ENCODE results near the gene HSPA5. TPM values are rescaled to one million over a fixed set of nuclear protein-coding genes. Genes with fewer than 3 reads are reported as not detected.
A peak's percentile ranks its signal among the peaks of the same experiment; 100 is the strongest.

The HSPA5 gene
- total and polyA plus RNA-seq, 4 donors = 122 to 431 (median 263) TPM

DNA sequence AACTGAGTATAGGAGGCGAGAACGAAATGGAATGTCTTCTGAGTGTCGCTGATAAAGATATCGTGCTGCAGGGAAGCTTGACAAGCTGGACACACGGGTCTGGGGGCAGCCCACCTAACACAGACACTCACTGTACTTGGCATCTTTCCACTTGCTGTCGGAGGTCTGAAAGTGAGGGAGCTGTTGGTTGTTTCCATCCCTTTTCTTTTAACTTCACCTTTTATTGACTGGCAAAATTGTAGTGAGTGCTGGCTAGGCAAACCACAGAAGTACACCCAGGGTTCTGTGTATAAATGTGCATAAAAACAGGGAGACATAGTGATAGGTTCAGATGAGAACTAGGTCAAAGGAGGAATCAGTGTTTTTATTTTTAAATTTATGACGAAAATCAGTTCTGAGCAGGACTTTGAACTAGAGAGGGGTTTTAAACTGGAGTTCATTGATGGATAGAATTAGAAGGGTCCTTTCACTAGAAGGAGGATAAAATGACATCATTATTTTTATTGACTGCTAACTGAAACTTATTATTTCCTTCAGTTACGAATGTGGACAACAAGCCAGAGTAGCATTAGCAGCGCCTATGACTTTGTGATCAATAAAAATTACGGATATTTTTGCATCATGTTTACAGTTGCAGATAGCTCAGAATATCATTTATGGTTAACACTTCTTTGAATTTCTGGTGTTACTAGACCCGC, 21.3 kb upstream of the HSPA5 start:
- 21 to 28% methylated on average over 11 of the region's 11 CpGs for WGBS, 2 donors
- TF ChIP-seq, protein P1, sequence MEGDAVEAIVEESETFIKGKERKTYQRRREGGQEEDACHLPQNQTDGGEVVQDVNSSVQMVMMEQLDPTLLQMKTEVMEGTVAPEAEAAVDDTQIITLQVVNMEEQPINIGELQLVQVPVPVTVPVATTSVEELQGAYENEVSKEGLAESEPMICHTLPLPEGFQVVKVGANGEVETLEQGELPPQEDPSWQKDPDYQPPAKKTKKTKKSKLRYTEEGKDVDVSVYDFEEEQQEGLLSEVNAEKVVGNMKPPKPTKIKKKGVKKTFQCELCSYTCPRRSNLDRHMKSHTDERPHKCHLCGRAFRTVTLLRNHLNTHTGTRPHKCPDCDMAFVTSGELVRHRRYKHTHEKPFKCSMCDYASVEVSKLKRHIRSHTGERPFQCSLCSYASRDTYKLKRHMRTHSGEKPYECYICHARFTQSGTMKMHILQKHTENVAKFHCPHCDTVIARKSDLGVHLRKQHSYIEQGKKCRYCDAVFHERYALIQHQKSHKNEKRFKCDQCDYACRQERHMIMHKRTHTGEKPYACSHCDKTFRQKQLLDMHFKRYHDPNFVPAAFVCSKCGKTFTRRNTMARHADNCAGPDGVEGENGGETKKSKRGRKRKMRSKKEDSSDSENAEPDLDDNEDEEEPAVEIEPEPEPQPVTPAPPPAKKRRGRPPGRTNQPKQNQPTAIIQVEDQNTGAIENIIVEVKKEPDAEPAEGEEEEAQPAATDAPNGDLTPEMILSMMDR (IDR thresholded peaks at IDR 0.05; ENCODE audit: control extremely low read depth, extremely low read depth) = no peak

DNA sequence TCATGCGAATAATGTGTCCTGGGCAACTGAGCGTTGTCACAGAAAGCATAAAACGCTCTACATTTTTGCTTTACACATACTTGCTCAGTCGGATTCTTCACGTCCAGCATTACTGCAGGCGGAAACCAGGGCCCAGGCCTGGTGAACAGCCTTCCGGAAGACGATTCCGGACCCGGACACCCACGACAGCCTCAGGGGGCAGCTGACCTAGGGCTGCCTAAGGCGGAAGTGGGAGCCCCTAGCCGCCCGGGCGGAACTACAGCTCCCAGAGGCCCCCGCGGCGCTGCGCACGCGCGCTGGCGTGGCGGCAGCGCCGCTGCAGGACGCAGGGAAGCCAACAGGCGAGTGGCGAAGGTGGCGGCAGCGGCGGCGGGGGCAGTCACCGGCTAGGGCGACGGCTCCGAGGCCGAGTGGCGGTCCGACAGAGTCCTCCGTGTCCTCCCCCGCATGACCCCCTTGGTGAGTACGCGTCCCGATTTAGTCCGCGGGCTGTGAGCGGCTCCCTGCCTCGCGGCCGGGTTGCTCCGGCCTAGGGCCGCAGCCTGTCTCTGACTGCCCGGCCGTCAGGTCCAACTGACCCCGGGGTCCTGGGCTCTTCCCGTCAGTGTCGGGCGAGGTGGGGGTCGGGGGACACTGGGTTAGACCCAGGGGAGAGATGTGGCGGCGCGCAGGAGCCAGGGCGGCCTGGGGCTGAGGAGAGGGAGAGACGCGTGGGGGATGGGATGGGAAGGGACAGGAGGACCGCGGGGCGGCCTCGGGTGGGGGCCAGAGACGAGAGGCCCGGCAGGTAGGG, 20.6 kb upstream of the HSPA5 start, which contains the start of gene GAPVD1:
TSS of gene GAPVD1 (plus strand) at position 326 of the 793 bp plus-strand sequence. CDS start 37,096 bp downstream, outside the sequence.
- Histone ChIP-seq H3K9ac (ENCODE audit: insufficient read depth in 1 of 2, low read length in 2 of 2) (peak within 1 kb of the TSS; percentile 58 to 91), H3K4me1 (ENCODE audit: control insufficient read depth in 5 of 5, insufficient read depth in 5 of 5, low read length in 5 of 5) (peaks cover 0 to 5% (median 0%) of the 10 kb centered on the region in 5 donors), H3K27ac (ENCODE audit: low read depth in 1 of 2, low read length in 1 of 2) (peak within 1 kb of the TSS; percentile 39 to 98), H3K27me3 (ENCODE audit: control insufficient read depth in 3 of 3, insufficient read depth in 3 of 3, low read length in 2 of 3) (no peaks in the 10 kb centered on the region), H3K9me3 (ENCODE audit: control insufficient read depth in 4 of 4, insufficient read depth in 3 of 4, low read length in 3 of 4) (no peaks in the 10 kb centered on the region), H3K36me3 (ENCODE audit: control insufficient read depth in 4 of 4, insufficient read depth in 4 of 4, low read length in 4 of 4) (peaks cover 0 to 6% (median 0%) of the 10 kb centered on the region in 4 donors), H3K4me3 (peak within 1 kb of the TSS; percentile 97)
- ATAC-seq (ENCODE audit: insufficient read depth, low FRiP score) (peak; percentile 98), DNase-seq (peak; percentile 92 to 94 (median 94))
- 2% methylated on average over 54 to 72 of the region's 72 CpGs for WGBS, 2 donors
- TF ChIP-seq, protein P1 (IDR thresholded peaks at IDR 0.05; ENCODE audit: control extremely low read depth, extremely low read depth) = peak; percentile 41

More for the DNA sequence above, 21.3 kb upstream of the HSPA5 start:
- ATAC-seq (ENCODE audit: insufficient read depth, low FRiP score) = no peak
- Histone ChIP-seq H3K9ac (ENCODE audit: insufficient read depth in 1 of 2, low read length in 2 of 2) (peak overlapping the region; percentile 58 to 91), H3K4me1 (ENCODE audit: control insufficient read depth in 5 of 5, insufficient read depth in 5 of 5, low read length in 5 of 5) (peaks cover 0 to 5% (median 0%) of the 10 kb centered on the region in 5 donors), H3K4me3 (peak overlapping the region; percentile 97), H3K27ac (ENCODE audit: low read depth in 1 of 2, low read length in 1 of 2) (peak overlapping the region; percentile 39 to 98), H3K9me3 (ENCODE audit: control insufficient read depth in 4 of 4, insufficient read depth in 3 of 4, low read length in 3 of 4) (no peaks in the 10 kb centered on the region), H3K36me3 (ENCODE audit: control insufficient read depth in 4 of 4, insufficient read depth in 4 of 4, low read length in 4 of 4) (peaks cover 0 to 6% (median 0%) of the 10 kb centered on the region in 4 donors), H3K27me3 (ENCODE audit: control insufficient read depth in 3 of 3, insufficient read depth in 3 of 3, low read length in 2 of 3) (no peaks in the 10 kb centered on the region)
- peak; percentile 45 to 58 (median 50) for DNase-seq

DNA sequence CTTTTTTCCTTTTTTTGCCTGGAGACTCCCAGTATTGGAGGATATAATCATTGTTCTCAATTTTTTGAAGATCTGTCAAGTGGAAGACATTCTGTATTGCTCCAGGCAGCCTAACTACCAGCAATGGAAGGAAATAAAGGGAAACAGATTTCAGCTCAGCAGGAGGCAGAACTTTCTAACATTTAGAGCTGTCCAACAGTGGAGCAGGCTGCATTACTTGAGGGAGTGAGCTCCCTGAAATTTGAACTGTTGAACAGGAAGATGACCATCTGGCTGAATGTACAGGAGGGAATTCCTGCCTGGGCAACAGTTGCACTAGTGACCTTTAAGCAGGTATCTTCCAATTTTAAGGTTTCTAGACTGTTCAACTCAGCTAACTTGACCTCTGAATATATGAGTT, 19.4 kb upstream of the HSPA5 start:
- TF ChIP-seq, protein P1 (IDR thresholded peaks at IDR 0.05; ENCODE audit: control extremely low read depth, extremely low read depth) = no peak
- no peaks in the 10 kb centered on the region for H3K9me3 ChIP-seq (ENCODE audit: control insufficient read depth in 4 of 4, insufficient read depth in 3 of 4, low read length in 3 of 4)
- H3K36me3 ChIP-seq (ENCODE audit: control insufficient read depth in 4 of 4, insufficient read depth in 4 of 4, low read length in 4 of 4) = peaks cover 0 to 5% (median 0%) of the 10 kb centered on the region in 4 donors
- H3K4me3 ChIP-seq = no peak overlapping the region
- ATAC-seq (ENCODE audit: insufficient read depth, low FRiP score) (no peak), DNase-seq (no peak)
- H3K4me1 ChIP-seq (ENCODE audit: control insufficient read depth in 5 of 5, insufficient read depth in 5 of 5, low read length in 5 of 5) = peaks cover 0 to 5% (median 0%) of the 10 kb centered on the region in 5 donors
- no peak overlapping the region for H3K9ac ChIP-seq (ENCODE audit: insufficient read depth in 1 of 2, low read length in 2 of 2)
- no peaks in the 10 kb centered on the region for H3K27me3 ChIP-seq (ENCODE audit: control insufficient read depth in 3 of 3, insufficient read depth in 3 of 3, low read length in 2 of 3)
- no peak overlapping the region for H3K27ac ChIP-seq (ENCODE audit: low read depth in 1 of 2, low read length in 1 of 2)
